WTC11 (cell line): ENCODE measurements around the gene APOH. TPM values are rescaled to one million over a fixed set of nuclear protein-coding genes. Genes with fewer than 3 reads are reported as not detected.

ENCODE experiments used
- ATAC-seq: fragments of 200-7000 bp; cut with Tn5 transposase; 2 replicates; pipeline ENCODE4 v1.10.0; 2021; ENCODE audit warnings: mild to moderate bottlenecking, moderate library complexity
- CTCF ChIA-PET: fragments of 300-600 bp; sonication (Branson Sonifier 250); formaldehyde crosslinking; loops from one replicate; lab custom pipeline; 2021; ENCODE audit warnings: antibody characterized with exemption; lab: Charles Lee
- POLR2A ChIA-PET: fragments of 350-600 bp; sonication (Branson Sonifier 250); formaldehyde crosslinking; loops from one replicate; lab custom pipeline; 2021; ENCODE audit warnings: antibody characterized with exemption; lab: Charles Lee
- DNase-seq: peaks from one replicate; pipeline ENCODE4 v3.0.0; 2021; ENCODE audit warnings: low spot score
- H3K27ac Mint-ChIP-seq: 2 replicates; pipeline ENCODE4 v1.8.0; 2021; ENCODE audit warnings: mixed read lengths
- H3K27me3 Mint-ChIP-seq: 2 replicates; pipeline ENCODE4 v1.8.0; 2021; ENCODE audit warnings: low read depth, mild to moderate bottlenecking, moderate library complexity, mixed read lengths
- H3K36me3 Mint-ChIP-seq: 2 replicates; pipeline ENCODE4 v1.8.0; 2021; ENCODE audit warnings: mixed read lengths
- H3K4me1 Mint-ChIP-seq: 2 replicates; pipeline ENCODE4 v1.8.0; 2022; ENCODE audit warnings: mixed read lengths
- H3K4me3 Mint-ChIP-seq: 2 replicates; pipeline ENCODE4 v1.8.0; 2021; ENCODE audit warnings: mild to moderate bottlenecking, moderate library complexity, mixed read lengths
- H3K9me3 Mint-ChIP-seq: 2 replicates; pipeline ENCODE4 v1.8.0; 2021; ENCODE audit warnings: mixed read lengths
- GRHL2 ChIP-seq: fragments of 250-450 bp; sonication (Bioruptor Pico); IDR thresholded peaks from 2 replicates; pipeline ENCODE4 v1.8.0; 2022; ENCODE audit warnings: mild to moderate bottlenecking, moderate library complexity; ENCODE audit not compliant: insufficient replicate concordance, severe bottlenecking
- PRRX2 ChIP-seq: fragments of 250-450 bp; sonication (Bioruptor Pico); IDR thresholded peaks from 2 replicates; pipeline ENCODE4 v1.8.0; 2021; ENCODE audit warnings: mild to moderate bottlenecking
- SP1 ChIP-seq: sonication (generic); formaldehyde crosslinking; conservative IDR thresholded peaks from 2 replicates; pipeline ENCODE4 v1.8.1; 2022; ENCODE audit warnings: missing genetic modification reagents
- ZNF121 ChIP-seq: sonication (generic); formaldehyde crosslinking; IDR thresholded peaks from 2 replicates; pipeline ENCODE4 v1.8.0; 2023; ENCODE audit warnings: missing genetic modification reagents
- ZNF263 ChIP-seq: sonication (generic); formaldehyde crosslinking; IDR thresholded peaks from 2 replicates; pipeline ENCODE4 v1.8.1; 2022; ENCODE audit warnings: low read depth, mild to moderate bottlenecking, moderate library complexity, missing genetic modification reagents
- ZNF396 ChIP-seq: fragments of 250-450 bp; sonication (Bioruptor Pico); IDR thresholded peaks from 2 replicates; pipeline ENCODE4 v1.8.0; 2021; ENCODE audit warnings: mild to moderate bottlenecking, moderate library complexity, borderline replicate concordance
- total RNA-seq: library from RNA; stranded (reverse); gene quantifications from 3 replicates; pipeline ENCODE4 v1.2.3, GENCODE V29; 2021
- TF ChIP-seq, protein P1 (sequence below): fragments of 250-450 bp; sonication (Bioruptor Pico); conservative IDR thresholded peaks from 2 replicates; pipeline ENCODE4 v1.9.0; 2021; ENCODE audit warnings: mild to moderate bottlenecking
- TF ChIP-seq, protein P2 (sequence below): sonication (generic); formaldehyde crosslinking; IDR thresholded peaks from 2 replicates; pipeline ENCODE4 v1.8.1; 2023; ENCODE audit warnings: mild to moderate bottlenecking, moderate library complexity, missing genetic modification reagents
- TF ChIP-seq, protein P3 (sequence below): sonication (generic); formaldehyde crosslinking; IDR thresholded peaks from 2 replicates; pipeline ENCODE4 v1.8.1; 2022; ENCODE audit warnings: low read depth, mild to moderate bottlenecking, moderate library complexity, missing genetic modification reagents, borderline replicate concordance
- TF ChIP-seq, protein P4 (sequence below): sonication (generic); formaldehyde crosslinking; IDR thresholded peaks from 2 replicates; pipeline ENCODE4 v1.8.0; 2023; ENCODE audit warnings: missing genetic modification reagents, mild to moderate bottlenecking, borderline replicate concordance
- TF ChIP-seq, protein P5 (sequence below): fragments of 250-450 bp; sonication (Bioruptor Pico); IDR thresholded peaks from 2 replicates; pipeline ENCODE4 v1.8.0; 2021; ENCODE audit warnings: mild to moderate bottlenecking
- TF ChIP-seq, protein P6 (sequence below): sonication (generic); formaldehyde crosslinking; IDR thresholded peaks from 2 replicates; pipeline ENCODE4 v1.8.0; 2022; ENCODE audit warnings: mild to moderate bottlenecking, missing genetic modification reagents

APOH gene
- total RNA-seq, 1 experiment from 2014 or later, result 1.2 TPM

DNA sequence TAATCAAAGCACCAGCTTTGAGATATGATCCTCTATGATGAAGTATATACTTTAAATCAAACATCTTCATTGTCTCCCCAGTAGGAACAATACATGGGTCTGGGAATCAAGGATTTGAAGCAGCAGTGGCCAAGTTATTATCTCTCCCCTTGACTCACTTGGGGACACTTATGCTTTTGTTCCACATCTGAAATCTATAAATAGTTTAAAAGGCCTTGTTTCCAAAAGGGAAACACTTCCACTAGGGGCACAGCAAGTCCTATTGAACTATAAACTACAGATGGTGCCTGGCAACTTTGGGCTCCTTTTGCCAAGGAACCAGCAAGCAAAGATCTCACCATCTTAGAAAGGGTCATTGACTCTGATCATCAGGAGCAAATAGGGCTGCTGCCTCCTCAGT lies 21.3 kb downstream of the APOH start:
- peaks cover 17% of the 10 kb centered on the region for H3K4me1 Mint-ChIP-seq
- no peak overlapping the region for H3K4me3 Mint-ChIP-seq
- ATAC-seq, result no peak
- H3K9me3 Mint-ChIP-seq, result peaks cover 32% of the 10 kb centered on the region
- TF ChIP-seq, protein P1, sequence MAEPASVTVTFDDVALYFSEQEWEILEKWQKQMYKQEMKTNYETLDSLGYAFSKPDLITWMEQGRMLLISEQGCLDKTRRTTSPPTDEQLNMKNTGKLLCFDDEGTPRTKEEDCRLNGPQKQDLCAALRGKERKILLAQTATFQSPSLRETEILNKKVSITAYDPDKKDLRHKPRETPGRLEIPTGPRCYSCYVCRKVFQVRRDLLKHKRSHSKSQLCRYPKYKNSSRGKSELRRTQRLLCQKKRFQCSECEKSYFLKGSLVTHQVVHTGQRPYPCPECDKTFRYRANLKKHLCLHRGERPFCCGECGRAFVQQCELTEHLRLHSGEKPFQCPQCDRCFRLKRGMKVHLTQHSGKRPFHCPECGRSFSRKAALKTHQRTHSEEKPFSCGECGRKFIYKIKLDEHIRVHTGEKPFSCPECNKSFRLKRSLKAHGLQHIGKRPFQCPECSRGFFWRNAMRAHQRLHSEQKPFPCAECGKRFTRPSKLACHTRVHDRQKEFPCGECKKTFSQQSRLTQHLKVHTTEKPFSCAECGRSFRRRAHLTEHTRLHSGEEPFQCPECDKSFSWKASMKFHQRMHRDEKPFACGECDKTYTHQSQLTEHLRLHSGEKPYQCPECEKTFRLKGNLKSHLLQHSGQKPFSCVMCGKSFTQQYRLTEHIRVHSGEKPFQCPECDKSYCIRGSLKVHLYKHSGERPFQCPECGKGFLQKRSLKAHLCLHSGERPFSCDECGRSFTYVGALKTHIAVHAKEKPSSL (CRISPR knock-in tag), result no peak
- no peak for TF ChIP-seq ZNF121 (CRISPR knock-in tag)
- TF ChIP-seq SP1, result no peak
- TF ChIP-seq GRHL2 (CRISPR knock-in tag), result no peak
- TF ChIP-seq, protein P2, sequence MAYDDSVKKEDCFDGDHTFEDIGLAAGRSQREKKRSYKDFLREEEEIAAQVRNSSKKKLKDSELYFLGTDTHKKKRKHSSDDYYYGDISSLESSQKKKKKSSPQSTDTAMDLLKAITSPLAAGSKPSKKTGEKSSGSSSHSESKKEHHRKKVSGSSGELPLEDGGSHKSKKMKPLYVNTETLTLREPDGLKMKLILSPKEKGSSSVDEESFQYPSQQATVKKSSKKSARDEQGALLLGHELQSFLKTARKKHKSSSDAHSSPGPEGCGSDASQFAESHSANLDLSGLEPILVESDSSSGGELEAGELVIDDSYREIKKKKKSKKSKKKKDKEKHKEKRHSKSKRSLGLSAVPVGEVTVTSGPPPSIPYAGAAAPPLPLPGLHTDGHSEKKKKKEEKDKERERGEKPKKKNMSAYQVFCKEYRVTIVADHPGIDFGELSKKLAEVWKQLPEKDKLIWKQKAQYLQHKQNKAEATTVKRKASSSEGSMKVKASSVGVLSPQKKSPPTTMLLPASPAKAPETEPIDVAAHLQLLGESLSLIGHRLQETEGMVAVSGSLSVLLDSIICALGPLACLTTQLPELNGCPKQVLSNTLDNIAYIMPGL (CRISPR knock-in tag), result no peak
- CTCF ChIA-PET, result interaction anchor here (1.5 kb wide), 1 partner anchor 466 kb away, joined by 5 read pairs; no protein-coding TSS in a partner anchor
- no peak overlapping the region for H3K27ac Mint-ChIP-seq
- POLR2A ChIA-PET, result no interaction called here
- DNase-seq, result no peak
- H3K27me3 Mint-ChIP-seq, result peaks cover 8% of the 10 kb centered on the region
- peaks cover 15% of the 10 kb centered on the region for H3K36me3 Mint-ChIP-seq

DNA sequence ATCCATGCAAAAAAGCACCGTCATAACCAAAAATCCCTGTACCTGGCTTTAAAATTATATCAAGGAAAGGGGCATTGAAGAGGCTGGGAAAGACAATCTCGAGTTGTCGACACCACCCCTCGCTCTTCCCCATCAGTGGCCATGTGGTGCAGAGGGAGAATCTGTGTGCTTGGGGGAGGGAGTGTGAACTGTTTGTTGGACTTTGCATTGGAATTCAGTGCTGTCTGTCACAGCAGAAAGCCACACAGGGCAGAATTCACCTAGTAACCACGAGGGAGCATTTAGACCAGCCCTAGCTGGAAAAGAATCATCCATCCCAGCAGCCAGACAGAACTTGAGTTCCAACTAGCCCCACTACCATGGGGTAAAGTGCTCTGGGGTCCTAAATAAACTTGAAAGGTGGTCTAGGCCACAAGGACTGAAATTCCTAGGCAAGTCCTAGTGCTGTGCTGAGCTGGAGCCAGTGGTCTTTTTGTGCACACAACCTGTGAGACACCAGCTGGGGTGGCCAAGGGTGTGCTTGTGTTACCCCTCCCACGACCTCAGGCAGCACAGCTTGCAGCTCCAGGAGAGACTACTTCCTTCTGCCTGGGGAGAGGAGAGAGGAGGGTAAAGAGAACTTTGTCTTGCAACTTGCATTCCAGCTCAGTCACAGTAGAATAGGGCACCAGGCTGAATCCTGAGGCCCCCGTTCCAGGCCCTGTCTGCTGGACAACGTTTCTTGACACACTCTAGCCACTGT lies 25.8 kb downstream of the APOH start:
- ChIA-PET CTCF (no interaction called here), POLR2A (no interaction called here)
- Mint-ChIP-seq H3K9me3 (peaks cover 26% of the 10 kb centered on the region), H3K4me3 (no peak overlapping the region), H3K27ac (no peak overlapping the region), H3K27me3 (peaks cover 8% of the 10 kb centered on the region), H3K4me1 (peaks cover 4% of the 10 kb centered on the region), H3K36me3 (peaks cover 9% of the 10 kb centered on the region)
- TF ChIP-seq ZNF396 (CRISPR knock-in tag), result no peak
- TF ChIP-seq, protein P1 (CRISPR knock-in tag), result no peak
- TF ChIP-seq, protein P3, sequence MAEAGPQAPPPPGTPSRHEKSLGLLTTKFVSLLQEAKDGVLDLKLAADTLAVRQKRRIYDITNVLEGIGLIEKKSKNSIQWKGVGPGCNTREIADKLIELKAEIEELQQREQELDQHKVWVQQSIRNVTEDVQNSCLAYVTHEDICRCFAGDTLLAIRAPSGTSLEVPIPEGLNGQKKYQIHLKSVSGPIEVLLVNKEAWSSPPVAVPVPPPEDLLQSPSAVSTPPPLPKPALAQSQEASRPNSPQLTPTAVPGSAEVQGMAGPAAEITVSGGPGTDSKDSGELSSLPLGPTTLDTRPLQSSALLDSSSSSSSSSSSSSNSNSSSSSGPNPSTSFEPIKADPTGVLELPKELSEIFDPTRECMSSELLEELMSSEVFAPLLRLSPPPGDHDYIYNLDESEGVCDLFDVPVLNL, result no peak
- TF ChIP-seq, protein P4, sequence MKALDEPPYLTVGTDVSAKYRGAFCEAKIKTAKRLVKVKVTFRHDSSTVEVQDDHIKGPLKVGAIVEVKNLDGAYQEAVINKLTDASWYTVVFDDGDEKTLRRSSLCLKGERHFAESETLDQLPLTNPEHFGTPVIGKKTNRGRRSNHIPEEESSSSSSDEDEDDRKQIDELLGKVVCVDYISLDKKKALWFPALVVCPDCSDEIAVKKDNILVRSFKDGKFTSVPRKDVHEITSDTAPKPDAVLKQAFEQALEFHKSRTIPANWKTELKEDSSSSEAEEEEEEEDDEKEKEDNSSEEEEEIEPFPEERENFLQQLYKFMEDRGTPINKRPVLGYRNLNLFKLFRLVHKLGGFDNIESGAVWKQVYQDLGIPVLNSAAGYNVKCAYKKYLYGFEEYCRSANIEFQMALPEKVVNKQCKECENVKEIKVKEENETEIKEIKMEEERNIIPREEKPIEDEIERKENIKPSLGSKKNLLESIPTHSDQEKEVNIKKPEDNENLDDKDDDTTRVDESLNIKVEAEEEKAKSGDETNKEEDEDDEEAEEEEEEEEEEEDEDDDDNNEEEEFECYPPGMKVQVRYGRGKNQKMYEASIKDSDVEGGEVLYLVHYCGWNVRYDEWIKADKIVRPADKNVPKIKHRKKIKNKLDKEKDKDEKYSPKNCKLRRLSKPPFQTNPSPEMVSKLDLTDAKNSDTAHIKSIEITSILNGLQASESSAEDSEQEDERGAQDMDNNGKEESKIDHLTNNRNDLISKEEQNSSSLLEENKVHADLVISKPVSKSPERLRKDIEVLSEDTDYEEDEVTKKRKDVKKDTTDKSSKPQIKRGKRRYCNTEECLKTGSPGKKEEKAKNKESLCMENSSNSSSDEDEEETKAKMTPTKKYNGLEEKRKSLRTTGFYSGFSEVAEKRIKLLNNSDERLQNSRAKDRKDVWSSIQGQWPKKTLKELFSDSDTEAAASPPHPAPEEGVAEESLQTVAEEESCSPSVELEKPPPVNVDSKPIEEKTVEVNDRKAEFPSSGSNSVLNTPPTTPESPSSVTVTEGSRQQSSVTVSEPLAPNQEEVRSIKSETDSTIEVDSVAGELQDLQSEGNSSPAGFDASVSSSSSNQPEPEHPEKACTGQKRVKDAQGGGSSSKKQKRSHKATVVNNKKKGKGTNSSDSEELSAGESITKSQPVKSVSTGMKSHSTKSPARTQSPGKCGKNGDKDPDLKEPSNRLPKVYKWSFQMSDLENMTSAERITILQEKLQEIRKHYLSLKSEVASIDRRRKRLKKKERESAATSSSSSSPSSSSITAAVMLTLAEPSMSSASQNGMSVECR (CRISPR knock-in tag), result no peak
- TF ChIP-seq, protein P5, sequence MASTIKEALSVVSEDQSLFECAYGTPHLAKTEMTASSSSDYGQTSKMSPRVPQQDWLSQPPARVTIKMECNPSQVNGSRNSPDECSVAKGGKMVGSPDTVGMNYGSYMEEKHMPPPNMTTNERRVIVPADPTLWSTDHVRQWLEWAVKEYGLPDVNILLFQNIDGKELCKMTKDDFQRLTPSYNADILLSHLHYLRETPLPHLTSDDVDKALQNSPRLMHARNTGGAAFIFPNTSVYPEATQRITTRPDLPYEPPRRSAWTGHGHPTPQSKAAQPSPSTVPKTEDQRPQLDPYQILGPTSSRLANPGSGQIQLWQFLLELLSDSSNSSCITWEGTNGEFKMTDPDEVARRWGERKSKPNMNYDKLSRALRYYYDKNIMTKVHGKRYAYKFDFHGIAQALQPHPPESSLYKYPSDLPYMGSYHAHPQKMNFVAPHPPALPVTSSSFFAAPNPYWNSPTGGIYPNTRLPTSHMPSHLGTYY, result no peak
- TF ChIP-seq, protein P6, sequence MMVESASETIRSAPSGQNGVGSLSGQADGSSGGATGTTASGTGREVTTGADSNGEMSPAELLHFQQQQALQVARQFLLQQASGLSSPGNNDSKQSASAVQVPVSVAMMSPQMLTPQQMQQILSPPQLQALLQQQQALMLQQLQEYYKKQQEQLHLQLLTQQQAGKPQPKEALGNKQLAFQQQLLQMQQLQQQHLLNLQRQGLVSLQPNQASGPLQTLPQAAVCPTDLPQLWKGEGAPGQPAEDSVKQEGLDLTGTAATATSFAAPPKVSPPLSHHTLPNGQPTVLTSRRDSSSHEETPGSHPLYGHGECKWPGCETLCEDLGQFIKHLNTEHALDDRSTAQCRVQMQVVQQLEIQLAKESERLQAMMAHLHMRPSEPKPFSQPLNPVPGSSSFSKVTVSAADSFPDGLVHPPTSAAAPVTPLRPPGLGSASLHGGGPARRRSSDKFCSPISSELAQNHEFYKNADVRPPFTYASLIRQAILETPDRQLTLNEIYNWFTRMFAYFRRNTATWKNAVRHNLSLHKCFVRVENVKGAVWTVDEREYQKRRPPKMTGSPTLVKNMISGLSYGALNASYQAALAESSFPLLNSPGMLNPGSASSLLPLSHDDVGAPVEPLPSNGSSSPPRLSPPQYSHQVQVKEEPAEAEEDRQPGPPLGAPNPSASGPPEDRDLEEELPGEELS (CRISPR knock-in tag), result no peak
- no peak for TF ChIP-seq PRRX2 (CRISPR knock-in tag)
- TF ChIP-seq ZNF263 (CRISPR knock-in tag), result no peak
- DNase-seq (no peak), ATAC-seq (no peak)
